Right lobe of liver (tissue), 4 donors: Measurements from ENCODE around the gene SMAD1.

Experiments
- CTCF ChIP-seq, 4 donors: fragments of 200-600 bp in 3 of 4; fragments of 450-650 bp in 1 of 4; IDR thresholded peaks; one replicate each; pipeline versions ENCODE4 v1.5.1 to v1.8.0; 2016 to 2022; ENCODE audit warnings: antibody characterized with exemption in 4 of 4, mild to moderate bottlenecking in 2 of 4
- POLR2A ChIP-seq: fragments of 450-650 bp; IDR thresholded peaks from one replicate; pipeline ENCODE4 v1.6.1; 2017; ENCODE audit warnings: antibody characterized with exemption, mild to moderate bottlenecking
- donor health status: DM: no; HTN: no; CAD: no.
- donor health status: DM: no; HTN: no; CAD: no.
- donor health status: DM: no; HTN: yes; CAD: no.

GRCh38 chr4:145490796-145491195 is 9.1 kb downstream of the SMAD1 start:
- no peak for TF ChIP-seq CTCF (IDR thresholded peaks at IDR 0.05)
- TF ChIP-seq POLR2A = no peak
